OCI-LY7 (cell line): ENCODE results near the gene ANP32A.

Experiments
- CTCF ChIP-seq: fragments of 200-600 bp; sonication (generic); conservative IDR thresholded peaks from 2 replicates; pipeline ENCODE4 v1.5.1; 2014; ENCODE audit warnings: mild to moderate bottlenecking, antibody characterized with exemption, low read length, moderate library complexity, mixed read lengths
- EZH2phosphoT487 ChIP-seq: fragments of 200-600 bp; sonication (generic); IDR thresholded peaks from 2 replicates; pipeline ENCODE4 v1.6.1; 2018; ENCODE audit warnings: low read depth, borderline replicate concordance, mild to moderate bottlenecking, mixed run types, antibody characterized with exemption, low read length, moderate library complexity, mixed read lengths

GRCh38 chr15:68789534-68790241 is 31.0 kb downstream of the ANP32A start:
- TF ChIP-seq CTCF: no peak
- no peak for TF ChIP-seq EZH2phosphoT487
